GM18870 (cell line): ENCODE results near the gene TWF2.

ENCODE experiments used
- ATAC-seq: cut with Tn5 transposase; IDR thresholded peaks from one replicate; pipeline ENCODE4 v1.9.1; 2021; ENCODE audit warnings: moderate library complexity; ENCODE audit not compliant: unreplicated experiment

The TWF2 gene

GRCh38 chr3:52204337-52205073, 34.5 kb downstream of the TWF2 start:
- ATAC-seq = no peak

GRCh38 chr3:52203701-52204100, 35.3 kb downstream of the TWF2 start:
- ATAC-seq = no peak

GRCh38 chr3:52202384-52203077, 36.4 kb downstream of the TWF2 start:
- no peak for ATAC-seq

DNA sequence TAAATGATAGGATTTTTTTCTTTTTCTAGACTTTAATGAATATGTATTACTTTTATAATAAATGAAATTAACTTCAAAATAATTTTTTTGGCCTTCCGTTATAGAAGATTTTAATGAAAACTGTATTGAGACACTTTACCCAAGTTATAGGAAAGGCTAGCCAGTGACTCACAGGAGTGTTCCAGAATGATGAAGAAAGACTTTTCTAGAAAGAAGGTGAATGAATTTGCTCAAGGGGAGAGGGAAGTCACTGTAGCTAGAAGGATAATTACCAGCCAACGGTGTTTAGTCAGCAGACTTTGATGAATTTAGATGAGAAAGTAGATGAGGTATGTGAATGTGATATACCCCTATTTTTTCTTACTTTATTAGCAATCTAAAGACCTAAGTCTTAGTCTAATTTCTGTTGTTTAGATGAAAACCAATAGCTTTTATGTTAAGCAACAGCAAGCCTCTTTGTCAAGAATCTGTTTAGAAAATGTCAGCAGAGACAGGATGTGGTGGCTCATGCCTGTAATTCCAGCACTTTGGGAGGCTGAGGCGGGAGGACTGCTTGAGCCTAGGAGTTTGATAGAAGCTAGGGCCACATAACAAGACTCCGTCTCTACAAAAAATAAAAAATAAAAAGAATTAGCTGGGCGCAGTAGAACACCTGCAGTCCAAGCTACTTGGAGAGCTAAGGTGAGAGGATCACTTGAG, 37.8 kb downstream of the TWF2 start:
- ATAC-seq = no peak

DNA sequence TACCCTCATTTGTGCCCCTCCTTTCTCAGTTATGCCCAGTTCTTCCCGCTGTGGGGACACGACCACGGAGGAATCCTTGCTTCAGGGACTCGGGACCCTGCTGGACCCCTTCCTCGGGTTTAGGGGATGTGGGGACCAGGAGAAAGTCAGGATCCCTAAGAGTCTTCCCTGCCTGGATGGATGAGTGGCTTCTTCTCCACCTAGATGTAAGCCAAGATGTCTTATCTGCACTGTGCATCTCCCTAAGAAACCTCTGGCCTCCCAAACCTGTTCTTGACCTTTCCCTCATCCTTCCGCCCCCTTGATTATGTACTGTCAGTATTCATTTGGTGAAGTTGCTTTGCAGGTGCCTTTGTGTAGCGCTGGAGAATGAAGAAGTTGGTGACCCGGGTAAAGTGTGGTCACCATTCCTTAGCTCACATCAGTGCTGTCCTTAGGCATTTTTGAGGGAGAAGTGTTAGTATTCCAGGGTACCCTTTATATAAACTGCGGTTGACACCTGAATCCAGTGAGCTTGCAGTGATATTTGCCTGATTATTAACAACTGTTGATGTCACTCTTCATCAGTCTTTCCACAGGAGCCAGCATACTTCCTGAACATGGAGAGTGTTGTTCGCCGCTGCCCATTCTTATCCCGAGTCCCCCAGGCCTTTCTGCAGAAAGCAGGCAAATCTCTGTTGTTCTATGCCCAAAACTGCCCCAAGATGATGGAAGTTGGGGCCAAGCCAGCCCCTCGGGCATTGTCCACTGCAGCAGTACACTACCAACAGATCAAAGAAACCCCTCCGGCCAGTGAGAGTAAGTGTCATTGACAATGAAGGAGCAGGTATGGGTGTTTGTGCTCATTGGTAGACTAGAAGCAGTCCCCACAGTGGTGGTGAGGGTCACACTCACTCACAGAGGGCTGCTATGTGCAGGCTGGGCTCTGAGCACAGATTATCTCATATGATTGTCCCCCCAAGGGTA, 40.0 kb downstream of the TWF2 start:
- ATAC-seq = no peak

- ATAC-seq = peak; percentile 83
Measured at GRCh38 chr3:52197842-52198625, 40.9 kb downstream of the TWF2 start, which contains the start of gene ALAS1. TSS of gene ALAS1 (plus strand) at chr3:52198160. CDS start at chr3:52199242, 1,082 bp downstream.

- ATAC-seq = no peak
Measured at GRCh38 chr3:52197499-52197841, 41.5 kb downstream of the TWF2 start.

DNA sequence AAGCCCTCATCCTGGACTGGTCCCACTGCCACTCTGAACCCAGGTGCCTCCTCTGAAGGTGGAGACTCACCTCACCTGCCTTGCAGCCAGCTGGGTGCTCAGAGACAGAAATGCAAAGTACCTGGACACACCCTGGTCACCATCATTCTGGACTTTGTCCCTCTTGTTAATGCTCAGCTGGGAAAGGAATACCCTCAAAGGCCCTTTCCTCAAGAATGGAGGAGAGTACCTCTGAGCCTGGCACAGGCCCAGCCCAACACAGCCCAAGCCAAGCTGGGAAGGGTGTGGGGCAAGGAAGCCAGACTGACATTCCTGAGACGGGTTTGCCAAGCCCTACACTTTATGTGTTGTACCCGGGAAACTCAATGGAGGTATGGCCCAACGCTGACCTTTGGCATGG, 42.0 kb downstream of the TWF2 start:
- ATAC-seq = no peak

DNA sequence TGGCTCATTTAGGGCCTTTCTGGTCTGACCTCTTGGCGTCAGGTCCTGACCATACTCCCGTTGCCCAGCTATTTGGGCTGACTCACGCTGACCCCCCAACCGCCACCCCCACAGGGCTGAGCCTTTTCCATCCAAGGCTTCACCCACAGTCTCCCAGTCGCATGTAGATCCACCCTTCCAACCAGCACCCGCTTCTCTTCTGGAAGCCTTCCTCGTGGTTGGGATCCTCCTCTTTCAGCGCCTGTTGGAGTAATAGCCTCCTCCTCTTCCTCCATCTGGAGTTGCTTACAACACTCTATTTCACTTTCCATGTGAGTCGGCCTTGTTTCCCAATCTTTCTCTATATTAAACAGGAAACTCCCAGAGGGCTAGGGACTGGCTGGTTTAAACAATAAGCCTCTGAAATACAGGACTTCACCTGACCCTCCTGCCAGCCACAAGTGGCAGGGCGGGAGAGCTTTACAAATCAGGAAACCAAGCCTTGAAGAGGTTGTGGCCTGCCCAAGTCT, 43.1 kb downstream of the TWF2 start:
- no peak for ATAC-seq

DNA sequence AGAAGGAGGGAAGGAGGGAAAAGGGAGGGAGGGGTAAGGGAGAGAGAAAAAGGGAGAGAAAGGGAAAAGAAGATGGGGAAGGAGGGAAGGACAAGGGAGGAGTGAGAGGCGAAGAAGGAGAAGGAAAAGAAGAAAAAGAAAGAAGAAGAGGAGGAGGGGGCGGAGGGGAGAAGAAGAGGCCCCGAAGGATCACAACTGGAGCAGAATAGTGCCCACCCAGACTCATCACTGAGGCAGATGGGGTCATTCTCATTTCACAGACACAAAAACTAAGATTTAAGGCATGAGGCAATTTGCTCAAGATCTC, 43.7 kb downstream of the TWF2 start:
- ATAC-seq = no peak

DNA sequence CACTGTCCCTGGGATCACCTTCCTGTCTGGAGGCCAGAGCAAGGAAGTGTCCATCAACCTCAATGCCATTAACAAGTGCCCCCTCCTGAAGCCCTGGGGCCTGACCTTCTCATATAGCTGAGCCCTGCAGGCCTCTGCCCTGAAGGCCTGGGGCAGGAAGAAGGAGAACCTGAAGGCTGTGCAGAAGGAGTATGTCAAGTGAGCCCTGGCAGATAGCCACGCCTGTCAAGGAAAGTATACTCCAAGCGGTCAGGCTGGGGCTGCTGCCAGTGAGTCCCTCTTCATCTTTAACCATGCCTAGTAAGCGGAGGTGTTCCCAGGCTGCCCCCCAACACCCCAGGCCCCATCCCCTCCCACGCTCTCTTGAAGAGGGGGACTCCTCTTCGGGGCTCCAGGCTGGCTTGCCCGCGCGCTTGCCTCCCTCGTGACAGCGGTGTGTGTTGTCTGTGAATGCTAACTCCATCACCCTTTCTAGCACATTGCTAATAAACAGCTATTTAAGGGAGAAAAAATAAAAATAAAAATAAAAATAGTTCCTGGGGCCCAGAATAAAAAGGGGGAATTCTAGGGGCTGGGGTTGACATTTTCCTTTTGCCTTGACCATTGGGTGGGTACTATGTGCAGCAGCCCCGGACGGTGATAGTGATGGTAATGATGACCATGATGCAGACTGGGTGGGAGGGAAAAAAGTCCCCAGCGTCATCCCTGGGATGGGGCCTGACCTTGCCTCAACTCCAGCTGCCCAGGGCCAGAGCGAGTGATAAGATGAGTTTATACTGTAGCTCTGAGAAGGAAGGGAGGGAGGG, 44.3 kb downstream of the TWF2 start:
- no peak for ATAC-seq

DNA sequence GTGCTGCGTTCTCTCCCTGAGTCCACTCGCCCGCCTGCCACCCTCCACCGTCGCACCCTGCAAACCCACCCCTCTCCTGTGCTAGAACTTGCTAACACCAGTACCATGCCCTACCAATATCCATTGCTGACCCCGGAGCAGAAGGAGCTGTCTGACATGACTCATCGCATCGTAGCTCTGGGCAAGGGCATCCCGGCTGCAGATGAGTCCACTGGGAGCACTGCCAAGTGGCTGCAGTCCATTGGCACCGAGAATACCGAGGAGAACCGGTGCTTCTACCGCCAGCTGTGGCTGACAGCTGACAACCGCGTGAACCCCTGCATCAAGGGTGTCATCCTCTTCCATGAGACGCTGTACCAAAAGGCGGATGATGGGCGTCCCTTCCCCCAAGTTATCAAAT, 45.9 kb downstream of the TWF2 start:
- ATAC-seq = no peak

GRCh38 chr3:52191663-52192062, 47.3 kb downstream of the TWF2 start:
- ATAC-seq = no peak

DNA sequence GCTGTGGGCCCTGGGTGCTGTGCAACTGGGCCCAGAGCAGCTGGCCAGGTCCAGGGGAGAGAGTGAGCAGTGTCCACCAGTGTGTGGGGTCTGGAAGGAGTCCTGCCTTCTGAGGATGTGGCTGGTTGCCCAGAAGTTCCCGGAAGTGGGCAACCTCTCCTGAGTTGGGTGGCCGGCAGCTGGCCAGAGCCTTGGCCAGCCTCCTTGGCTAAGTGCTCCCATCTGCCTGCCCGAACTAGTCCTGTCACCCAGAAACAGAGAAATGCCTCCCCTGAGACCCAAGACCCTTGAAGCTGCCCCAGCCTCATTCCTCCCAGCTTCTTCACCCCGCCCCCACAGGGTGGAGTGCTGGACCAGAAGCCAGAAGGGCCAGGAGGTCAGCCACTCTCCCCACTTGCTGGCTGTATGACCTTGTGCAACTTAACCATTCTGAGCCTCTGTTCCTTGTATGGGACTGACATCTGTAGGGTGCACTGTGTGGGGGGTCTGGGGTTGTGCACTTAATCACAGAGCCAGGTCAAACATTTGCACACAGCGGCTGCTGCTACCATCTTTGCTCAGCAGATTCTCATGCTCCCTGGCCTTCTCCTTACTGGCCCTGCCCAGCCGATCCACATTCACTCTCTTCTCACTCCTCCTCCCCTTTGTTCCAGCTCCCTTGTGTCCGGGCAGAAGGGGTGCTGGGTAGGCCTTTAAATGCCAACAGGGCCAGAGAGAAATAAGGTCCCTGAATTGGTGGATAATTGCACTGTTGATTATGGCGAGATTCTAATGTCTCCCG, 48.5 kb downstream of the TWF2 start:
- ATAC-seq = no peak

DNA sequence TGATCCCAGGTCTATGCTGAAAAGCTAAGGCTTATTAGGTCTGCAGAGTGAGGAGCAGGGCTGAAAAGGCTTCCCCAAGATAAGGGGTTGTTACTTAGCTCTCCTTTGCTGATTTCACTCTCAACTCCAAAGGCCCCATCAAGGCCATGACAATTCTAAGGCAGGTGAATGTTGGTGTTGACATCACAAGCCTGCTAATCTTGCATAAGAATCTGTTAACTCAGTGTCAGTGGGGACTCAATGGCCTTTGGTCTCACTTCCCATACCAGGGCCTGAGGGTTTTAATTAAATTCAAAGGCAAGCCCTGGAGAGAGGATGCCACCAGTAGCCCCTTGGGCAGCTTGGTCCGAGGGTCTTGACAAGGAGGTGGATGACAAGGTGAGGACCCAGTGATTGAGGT, 50.4 kb downstream of the TWF2 start:
- ATAC-seq = no peak

GRCh38 chr3:52186729-52187128, 52.2 kb downstream of the TWF2 start:
- ATAC-seq = no peak

DNA sequence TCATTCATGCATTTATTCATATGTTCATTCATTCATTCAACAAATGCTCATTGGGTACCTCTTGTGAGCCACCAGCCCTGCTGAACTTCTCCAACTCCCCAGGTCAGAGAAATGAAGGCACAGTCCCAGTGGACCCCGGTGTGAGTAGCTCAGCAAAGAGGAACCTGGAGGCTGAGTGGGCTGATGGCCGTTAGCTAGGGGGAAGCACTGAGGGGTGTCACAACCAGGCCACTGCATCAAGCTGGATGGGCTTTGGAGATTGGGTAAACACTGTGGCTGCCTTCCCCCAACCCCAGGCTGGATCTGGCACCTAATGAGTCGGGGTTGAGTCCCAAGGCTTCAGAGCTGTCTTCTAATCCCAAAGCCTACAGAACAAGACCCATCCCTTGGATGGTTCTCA, 53.1 kb downstream of the TWF2 start:
- ATAC-seq = no peak

- ATAC-seq = no peak
Measured at GRCh38 chr3:52185311-52185710, 53.6 kb downstream of the TWF2 start.

DNA sequence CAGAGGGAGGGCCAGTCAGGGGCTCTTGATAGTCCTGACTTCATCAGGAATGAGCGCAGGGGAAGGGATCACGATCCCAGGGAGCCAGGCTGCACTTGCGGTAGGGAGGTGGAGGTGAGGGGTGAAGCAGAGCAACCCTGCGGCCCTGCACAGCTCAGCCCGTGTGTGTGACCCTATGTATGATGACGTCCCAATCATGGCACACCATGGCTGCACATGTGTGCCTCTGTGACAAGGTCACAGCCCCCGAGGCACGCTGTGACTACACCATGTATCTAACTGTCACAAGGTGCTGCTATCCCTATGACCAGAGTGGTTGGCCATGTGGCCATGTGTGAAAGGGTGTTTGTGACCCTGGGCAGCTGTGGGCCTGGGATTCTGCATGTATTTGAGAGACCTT, 54.3 kb downstream of the TWF2 start:
- ATAC-seq = no peak
